Thoracic aorta (tissue), 2 donors: ENCODE data around the gene OR13C9. TPM values are rescaled to one million over a fixed set of nuclear protein-coding genes. Genes with fewer than 3 reads are reported as not detected.

Experiments
- ATAC-seq: fragments of 150-250 bp; one replicate; pipeline ENCODE4 v1.8.0; 2017; ENCODE audit warnings: low read depth; ENCODE audit not compliant: insufficient number of reproducible peaks, low FRiP score
- DNase-seq: peaks from one replicate; pipeline ENCODE4 v3.0.0-alpha.2; 2020; ENCODE audit warnings: low spot score
- H3K27ac ChIP-seq, 2 donors: fragments of 200-600 bp; sonication (generic); 1 replicate in 1 of 2; 2 replicates in 1 of 2; pipeline ENCODE4 v1.5.1; 2016; ENCODE audit warnings: mild to moderate bottlenecking in 2 of 2, moderate library complexity in 2 of 2
- H3K27me3 ChIP-seq: fragments of 200-600 bp; sonication (generic); replicated peaks from 2 replicates; pipeline ENCODE4 v1.6.0; 2016; ENCODE audit warnings: mild to moderate bottlenecking; ENCODE audit not compliant: insufficient read depth
- H3K36me3 ChIP-seq: fragments of 200-600 bp; sonication (generic); one replicate; pipeline ENCODE4 v1.5.1; 2016
- H3K4me1 ChIP-seq, 2 donors: fragments of 200-600 bp; sonication (generic); 1 replicate in 1 of 2; 2 replicates in 1 of 2; pipeline versions ENCODE4 v1.5.1 to v1.6.0; 2016; ENCODE audit warnings: low read depth in 2 of 2, mild to moderate bottlenecking in 1 of 2; ENCODE audit not compliant: control insufficient read depth in 1 of 2
- H3K4me3 ChIP-seq: fragments of 200-600 bp; sonication (generic); 2 replicates; pipeline ENCODE4 v1.5.1; 2016; ENCODE audit warnings: mild to moderate bottlenecking
- H3K9me3 ChIP-seq: fragments of 200-600 bp; sonication (generic); 2 replicates; pipeline ENCODE4 v1.5.1; 2016
- total RNA-seq, 2 donors: library from RNA; depleted of rRNA; stranded (reverse); fragments of >200 nt; gene quantifications; one replicate each; pipeline versions ENCODE4 v1.1.0 to v1.2.3, GENCODE V29; 2016
- TF ChIP-seq, protein P1 (sequence below): fragments of 200-600 bp; sonication (generic); IDR thresholded peaks from one replicate; pipeline ENCODE4 v1.5.1; 2019; ENCODE audit warnings: antibody characterized with exemption

The OR13C9 gene
- total RNA-seq, 2 donors from 2014 or later: not detected

DNA sequence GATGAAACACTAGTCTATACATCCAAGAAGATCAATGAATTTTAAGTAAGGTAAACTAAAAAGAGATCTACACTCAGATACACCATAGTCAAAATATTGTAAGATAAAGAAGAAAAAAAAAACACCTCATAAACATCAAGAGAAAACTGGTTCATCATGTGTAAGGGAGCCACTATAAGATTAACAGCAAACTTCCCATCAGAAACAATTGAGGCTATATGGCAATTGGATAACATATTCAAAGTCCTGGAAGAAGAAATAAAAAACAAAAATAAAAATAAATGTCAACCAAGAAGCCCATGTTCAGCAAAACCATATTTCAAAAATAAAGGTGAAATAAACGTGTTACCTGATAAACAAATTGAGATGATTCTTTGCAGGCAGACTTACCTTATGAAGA is 45.4 kb downstream of the OR13C9 start:
- Histone ChIP-seq H3K9me3 (peaks cover 4% of the 10 kb centered on the region), H3K27ac (no peak overlapping the region), H3K27me3 (no peaks in the 10 kb centered on the region), H3K4me1 (no peaks in the 10 kb centered on the region), H3K36me3 (no peaks in the 10 kb centered on the region), H3K4me3 (no peak overlapping the region)
- ATAC-seq: no peak
- TF ChIP-seq, protein P1, sequence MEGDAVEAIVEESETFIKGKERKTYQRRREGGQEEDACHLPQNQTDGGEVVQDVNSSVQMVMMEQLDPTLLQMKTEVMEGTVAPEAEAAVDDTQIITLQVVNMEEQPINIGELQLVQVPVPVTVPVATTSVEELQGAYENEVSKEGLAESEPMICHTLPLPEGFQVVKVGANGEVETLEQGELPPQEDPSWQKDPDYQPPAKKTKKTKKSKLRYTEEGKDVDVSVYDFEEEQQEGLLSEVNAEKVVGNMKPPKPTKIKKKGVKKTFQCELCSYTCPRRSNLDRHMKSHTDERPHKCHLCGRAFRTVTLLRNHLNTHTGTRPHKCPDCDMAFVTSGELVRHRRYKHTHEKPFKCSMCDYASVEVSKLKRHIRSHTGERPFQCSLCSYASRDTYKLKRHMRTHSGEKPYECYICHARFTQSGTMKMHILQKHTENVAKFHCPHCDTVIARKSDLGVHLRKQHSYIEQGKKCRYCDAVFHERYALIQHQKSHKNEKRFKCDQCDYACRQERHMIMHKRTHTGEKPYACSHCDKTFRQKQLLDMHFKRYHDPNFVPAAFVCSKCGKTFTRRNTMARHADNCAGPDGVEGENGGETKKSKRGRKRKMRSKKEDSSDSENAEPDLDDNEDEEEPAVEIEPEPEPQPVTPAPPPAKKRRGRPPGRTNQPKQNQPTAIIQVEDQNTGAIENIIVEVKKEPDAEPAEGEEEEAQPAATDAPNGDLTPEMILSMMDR: no peak
- no peak for DNase-seq

DNA sequence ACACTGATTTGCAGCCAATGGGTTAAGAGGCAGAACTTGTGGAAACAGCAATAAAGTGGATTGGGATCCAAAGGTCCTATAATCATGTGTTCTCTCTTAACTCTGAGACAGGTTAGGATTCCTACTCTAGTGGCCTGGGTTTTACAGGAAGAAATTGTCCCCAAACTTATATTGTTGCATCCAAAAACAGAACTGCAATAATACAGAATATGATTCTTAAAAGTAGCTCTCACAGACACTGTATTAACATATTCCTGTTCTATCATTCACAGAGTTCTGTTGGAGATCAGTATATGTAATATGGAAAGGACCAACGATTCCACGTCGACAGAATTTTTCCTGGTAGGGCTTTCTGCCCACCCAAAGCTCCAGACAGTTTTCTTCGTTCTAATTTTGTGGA is 49.1 kb downstream of the OR13C9 start, which contains the start of gene OR13C8:
Gene OR13C8 (plus strand): TSS at position 301 of the 400 bp plus-strand sequence. CDS start 0 bp downstream, at position 301.
- Histone ChIP-seq H3K27ac (no peak within 1 kb of the TSS), H3K27me3 (no peaks in the 10 kb centered on the region), H3K9me3 (peaks cover 4% of the 10 kb centered on the region), H3K4me1 (no peaks in the 10 kb centered on the region), H3K4me3 (no peak within 1 kb of the TSS), H3K36me3 (no peaks in the 10 kb centered on the region)
- DNase-seq: no peak
- ATAC-seq: no peak
- TF ChIP-seq, protein P1: no peak

Other genes starting within 250 kb of the OR13C9 start
- not detected for gene OR13F1, start 113.9 kb downstream of the OR13C9 start, total RNA-seq
- gene OR13C4, start 91.0 kb downstream of the OR13C9 start, total RNA-seq: not detected
- gene OR13C3, start 81.3 kb downstream of the OR13C9 start, total RNA-seq: not detected
- not detected for gene OR13C8, start 49.0 kb downstream of the OR13C9 start, total RNA-seq
- gene OR13C5, start 18.8 kb downstream of the OR13C9 start, total RNA-seq: not detected
- gene OR13C2, start 12.6 kb downstream of the OR13C9 start, total RNA-seq: not detected
- gene OR13D1, start 76.3 kb upstream of the OR13C9 start, total RNA-seq: not detected
- 10 to 100 TPM; 19.2 to 42.6 TPM for gene NIPSNAP3A, start 129.5 kb upstream of the OR13C9 start, total RNA-seq
- 1 to 10 TPM; 6.4 to 7.7 TPM for gene NIPSNAP3B, start 145.9 kb upstream of the OR13C9 start, total RNA-seq